GM12865 (cell line): ENCODE measurements around the gene PTPRN2.

Experiments used
- DNase-seq: peaks from one replicate; pipeline ENCODE4 v3.0.0; 2010; ENCODE audit warnings: low read depth
- H3K4me3 ChIP-seq: 2 replicates; pipeline ENCODE4 v1.5.1; 2011; ENCODE audit warnings: mild to moderate bottlenecking, low read depth, low read length, control low read depth
- CTCF ChIP-seq: IDR thresholded peaks from 2 replicates; pipeline ENCODE4 v1.5.1; 2011; ENCODE audit warnings: low read length, control low read depth, low read depth, inconsistent platforms; ENCODE audit not compliant: insufficient read depth; ENCODE audit errors: missing control alignments

Gene PTPRN2

GRCh38 chr7:158174947-158175346, 412.7 kb downstream of the PTPRN2 start:
- no peak overlapping the region for H3K4me3 ChIP-seq
- TF ChIP-seq CTCF: no peak
- DNase-seq: no peak

- TF ChIP-seq CTCF: no peak
- H3K4me3 ChIP-seq: no peak overlapping the region
- no peak for DNase-seq
Observed at GRCh38 chr7:158167373-158167772, 420.2 kb downstream of the PTPRN2 start.

GRCh38 chr7:158166386-158167340, 421.0 kb downstream of the PTPRN2 start:
- DNase-seq: no peak
- TF ChIP-seq CTCF: no peak

GRCh38 chr7:158165711-158166110, 421.9 kb downstream of the PTPRN2 start:
- DNase-seq: no peak
- no peak overlapping the region for H3K4me3 ChIP-seq
- TF ChIP-seq CTCF: no peak

More at GRCh38 chr7:158166386-158167340, 421.0 kb downstream of the PTPRN2 start:
- H3K4me3 ChIP-seq: no peak overlapping the region

- H3K4me3 ChIP-seq: no peak overlapping the region
- no peak for TF ChIP-seq CTCF
- DNase-seq: no peak
Observed at GRCh38 chr7:158164101-158165095, 423.2 kb downstream of the PTPRN2 start.

- DNase-seq: no peak
- TF ChIP-seq CTCF: no peak
- H3K4me3 ChIP-seq: no peak overlapping the region
Observed at GRCh38 chr7:158161194-158161593, 426.4 kb downstream of the PTPRN2 start.
